ENCODE results near the gene C20orf173.
A peak's percentile ranks its signal among the peaks of the same experiment; 100 is the strongest.

DNA sequence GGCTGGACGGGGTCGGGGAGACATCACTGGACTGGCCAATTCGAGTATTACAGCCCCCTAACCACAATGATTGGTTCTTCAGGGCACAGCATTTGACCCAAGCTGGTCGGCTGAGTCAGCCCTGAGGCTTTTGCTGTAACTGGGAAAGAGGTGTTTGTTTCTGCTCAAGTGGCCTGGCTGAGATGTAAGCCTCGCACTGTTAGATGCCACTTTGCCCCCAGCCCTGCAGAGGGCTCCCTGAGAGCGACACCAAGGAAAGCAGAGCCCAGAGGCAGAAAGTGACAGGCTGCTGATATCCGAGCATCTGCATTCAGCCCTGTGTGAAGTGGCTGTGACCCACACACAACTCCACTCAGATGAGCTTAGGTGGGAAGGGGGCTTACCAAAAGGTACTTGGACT, 31.8 kb upstream of the C20orf173 start:
- peak; percentile 64 for TF ChIP-seq RAD21 (IDR thresholded peaks at IDR 0.05; ENCODE audit: low read length)
- TF ChIP-seq EZH2phosphoT487 (IDR thresholded peaks at IDR 0.05; ENCODE audit: borderline replicate concordance, low read depth): no peak
- TF ChIP-seq, protein P1, sequence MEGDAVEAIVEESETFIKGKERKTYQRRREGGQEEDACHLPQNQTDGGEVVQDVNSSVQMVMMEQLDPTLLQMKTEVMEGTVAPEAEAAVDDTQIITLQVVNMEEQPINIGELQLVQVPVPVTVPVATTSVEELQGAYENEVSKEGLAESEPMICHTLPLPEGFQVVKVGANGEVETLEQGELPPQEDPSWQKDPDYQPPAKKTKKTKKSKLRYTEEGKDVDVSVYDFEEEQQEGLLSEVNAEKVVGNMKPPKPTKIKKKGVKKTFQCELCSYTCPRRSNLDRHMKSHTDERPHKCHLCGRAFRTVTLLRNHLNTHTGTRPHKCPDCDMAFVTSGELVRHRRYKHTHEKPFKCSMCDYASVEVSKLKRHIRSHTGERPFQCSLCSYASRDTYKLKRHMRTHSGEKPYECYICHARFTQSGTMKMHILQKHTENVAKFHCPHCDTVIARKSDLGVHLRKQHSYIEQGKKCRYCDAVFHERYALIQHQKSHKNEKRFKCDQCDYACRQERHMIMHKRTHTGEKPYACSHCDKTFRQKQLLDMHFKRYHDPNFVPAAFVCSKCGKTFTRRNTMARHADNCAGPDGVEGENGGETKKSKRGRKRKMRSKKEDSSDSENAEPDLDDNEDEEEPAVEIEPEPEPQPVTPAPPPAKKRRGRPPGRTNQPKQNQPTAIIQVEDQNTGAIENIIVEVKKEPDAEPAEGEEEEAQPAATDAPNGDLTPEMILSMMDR (IDR thresholded peaks at IDR 0.05): peak; percentile 31
- TF ChIP-seq TAF1 (IDR thresholded peaks at IDR 0.05; ENCODE audit: borderline replicate concordance, low read depth, low read length): no peak
- TF ChIP-seq RFX5 (IDR thresholded peaks at IDR 0.05; ENCODE audit: low read length): no peak
- no peak for TF ChIP-seq RXRA (IDR thresholded peaks at IDR 0.05; ENCODE audit: borderline replicate concordance, low read depth)
- no peak for TF ChIP-seq RCOR1 (IDR thresholded peaks at IDR 0.05; ENCODE audit: low read length)
- TF ChIP-seq, protein P2, sequence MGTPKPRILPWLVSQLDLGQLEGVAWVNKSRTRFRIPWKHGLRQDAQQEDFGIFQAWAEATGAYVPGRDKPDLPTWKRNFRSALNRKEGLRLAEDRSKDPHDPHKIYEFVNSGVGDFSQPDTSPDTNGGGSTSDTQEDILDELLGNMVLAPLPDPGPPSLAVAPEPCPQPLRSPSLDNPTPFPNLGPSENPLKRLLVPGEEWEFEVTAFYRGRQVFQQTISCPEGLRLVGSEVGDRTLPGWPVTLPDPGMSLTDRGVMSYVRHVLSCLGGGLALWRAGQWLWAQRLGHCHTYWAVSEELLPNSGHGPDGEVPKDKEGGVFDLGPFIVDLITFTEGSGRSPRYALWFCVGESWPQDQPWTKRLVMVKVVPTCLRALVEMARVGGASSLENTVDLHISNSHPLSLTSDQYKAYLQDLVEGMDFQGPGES (IDR thresholded peaks at IDR 0.05; ENCODE audit: low read depth, low read length): no peak
